Endothelial cell of umbilical vein (primary cell): ENCODE results near the gene COX7A2. TPM values are rescaled to one million over a fixed set of nuclear protein-coding genes. Genes with fewer than 3 reads are reported as not detected.

ENCODE experiments used
- BruUV-seq: library from RNA; stranded (reverse); fragments of 400-500 nt; replicated peaks from 2 replicates; lab custom pipeline; 2021; lab: Mats Ljungman, UMichigan
- CTCF ChIA-PET: fragments of 300-600, 350-600 bp; sonication (Branson Sonifier 250); formaldehyde crosslinking; loops from one replicate; lab custom pipeline; 2021; ENCODE audit warnings: antibody characterized with exemption, inconsistent platforms; lab: Charles Lee
- POLR2A ChIA-PET: fragments of 300-600, 350-600 bp; sonication (Branson Sonifier 250); formaldehyde crosslinking; loops from one replicate; lab custom pipeline; 2021; ENCODE audit warnings: antibody characterized with exemption, inconsistent platforms; lab: Charles Lee
- DNase-seq: peaks from one replicate; pipeline ENCODE4 v3.0.0-alpha.2; 2011; ENCODE audit warnings: low read depth, low spot score
- FAIRE-seq: peaks from 2 replicates; lab custom pipeline; 2011; peaks lifted over from hg19 to GRCh38; lab: Jason Lieb, UNC
- H2AFZ ChIP-seq: 2 replicates; pipeline ENCODE4 v1.6.0; 2012; ENCODE audit warnings: low read depth, low read length, control low read depth, inconsistent platforms
- H3K27ac ChIP-seq: 2 replicates; pipeline ENCODE4 v1.5.1; 2011; ENCODE audit warnings: low read depth, mild to moderate bottlenecking, control low read depth, low read length, moderate library complexity; ENCODE audit not compliant: insufficient read depth
- H3K27me3 ChIP-seq, 2 experiments: 2 replicates each; pipeline versions ENCODE4 v1.6.0 to v1.6.1; 2011; ENCODE audit warnings: low read length in 2 of 2, mixed read lengths in 1 of 2; ENCODE audit not compliant: control insufficient read depth in 2 of 2, insufficient read depth in 2 of 2
- H3K36me3 ChIP-seq, 2 experiments: 2 replicates in 1 of 2; 3 replicates in 1 of 2; pipeline ENCODE4 v1.5.1; 2011; ENCODE audit warnings: low read length in 2 of 2, mild to moderate bottlenecking in 1 of 2, moderate library complexity in 1 of 2; ENCODE audit not compliant: control insufficient read depth in 2 of 2, insufficient read depth in 2 of 2; ENCODE audit errors: extremely low read depth in 1 of 2
- H3K4me1 ChIP-seq: 3 replicates; pipeline ENCODE4 v1.5.1; 2011; ENCODE audit warnings: mild to moderate bottlenecking, low read length; ENCODE audit not compliant: control insufficient read depth, insufficient read depth; ENCODE audit errors: extremely low read depth
- H3K4me2 ChIP-seq: 2 replicates; pipeline ENCODE4 v1.6.1; 2011; ENCODE audit warnings: low read length, control low read depth, mixed read lengths; ENCODE audit not compliant: insufficient read depth
- H3K4me3 ChIP-seq, 3 experiments: fragments of 200-600 bp in 1 of 3; sonication (generic), shearing (Covaris generic) in 1 of 3; replicated peaks in 1 of 3; 2 replicates each; pipeline ENCODE4 v1.5.1; 2011 to 2016; ENCODE audit warnings: control low read depth in 3 of 3, low read length in 3 of 3, mild to moderate bottlenecking in 2 of 3, inconsistent platforms in 1 of 3, low read depth in 1 of 3, moderate library complexity in 1 of 3; ENCODE audit not compliant: insufficient read depth in 1 of 3
- H3K79me2 ChIP-seq: 2 replicates; pipeline ENCODE4 v1.6.0; 2012; ENCODE audit warnings: low read length, inconsistent platforms; ENCODE audit not compliant: control insufficient read depth, insufficient read depth
- H3K9ac ChIP-seq: replicated peaks from 2 replicates; pipeline ENCODE3; 2011; ENCODE audit warnings: low read length, control low read depth; ENCODE audit not compliant: insufficient read depth; ENCODE audit errors: extremely low read depth
- H3K9me1 ChIP-seq: replicated peaks from 3 replicates; pipeline ENCODE4 v1.6.0; 2011; ENCODE audit warnings: mild to moderate bottlenecking, low read length; ENCODE audit not compliant: control insufficient read depth, insufficient read depth; ENCODE audit errors: extremely low read depth
- H3K9me3 ChIP-seq: replicated peaks from 2 replicates; pipeline ENCODE4 v1.5.1; 2012; ENCODE audit warnings: low read length, inconsistent platforms; ENCODE audit not compliant: control insufficient read depth, insufficient read depth
- H4K20me1 ChIP-seq: replicated peaks from 2 replicates; pipeline ENCODE3; 2011; ENCODE audit warnings: mild to moderate bottlenecking, low read length; ENCODE audit not compliant: control insufficient read depth, insufficient read depth; ENCODE audit errors: extremely low read depth
- CTCF ChIP-seq, 2 donors: IDR thresholded peaks; 1 replicate in 1 of 2; 2 replicates in 1 of 2; pipeline ENCODE4 v1.5.1; 2011; ENCODE audit warnings: low read length in 2 of 2, mild to moderate bottlenecking in 2 of 2, moderate library complexity in 2 of 2, control low read depth in 1 of 2, inconsistent platforms in 1 of 2, low read depth in 1 of 2; ENCODE audit not compliant: insufficient read depth in 1 of 2; ENCODE audit errors: extremely low read depth in 1 of 2
- EZH2 ChIP-seq: IDR thresholded peaks from 2 replicates; pipeline ENCODE4 v1.6.1; 2012; ENCODE audit warnings: borderline replicate concordance, low read depth, mild to moderate bottlenecking, moderate library complexity, low read length, inconsistent platforms; ENCODE audit not compliant: severe bottlenecking
- FOS ChIP-seq: IDR thresholded peaks from 2 replicates; pipeline ENCODE4 v1.6.1; 2011; ENCODE audit warnings: mild to moderate bottlenecking, low read length, moderate library complexity, borderline replicate concordance; ENCODE audit not compliant: insufficient read depth
- GATA2 ChIP-seq: IDR thresholded peaks from 2 replicates; pipeline ENCODE4 v1.7.0; 2011; ENCODE audit warnings: low read depth, mild to moderate bottlenecking, moderate library complexity, mixed read lengths, low read length; ENCODE audit not compliant: insufficient read length, insufficient read depth
- JUN ChIP-seq: IDR thresholded peaks from 2 replicates; pipeline ENCODE4 v1.6.1; 2011; ENCODE audit warnings: borderline replicate concordance, low read depth; ENCODE audit not compliant: insufficient read length, insufficient read depth
- MAX ChIP-seq: IDR thresholded peaks from 2 replicates; pipeline ENCODE4 v1.6.1; 2011; ENCODE audit not compliant: insufficient read depth, insufficient read length
- MYC ChIP-seq: IDR thresholded peaks from one replicate; pipeline ENCODE4 v1.6.1; 2011; ENCODE audit warnings: mild to moderate bottlenecking, low read depth, low read length
- POLR2A ChIP-seq: IDR thresholded peaks from 2 replicates; pipeline ENCODE4 v1.6.1; 2012; ENCODE audit warnings: low read depth, mild to moderate bottlenecking, control low read depth, low read length
- POLR2AphosphoS5 ChIP-seq: IDR thresholded peaks from 2 replicates; pipeline ENCODE4 v1.6.1; 2012; ENCODE audit warnings: low read depth, mild to moderate bottlenecking, control low read depth, low read length, moderate library complexity; ENCODE audit not compliant: insufficient read depth
- dilution Hi-C: fragments of 300-500 bp; cut with MboI; formaldehyde crosslinking; loops from one replicate; pipeline ENCODE4 v1.15.0; 2019; ENCODE audit warnings: low sequenced_read_pairs; ENCODE audit not compliant: extremely low pct_ligation_motif_present
- intact Hi-C: fragments of 100-400 bp; cut with micrococcal nuclease; formaldehyde crosslinking; loops from one replicate; pipeline ENCODE4 v1.10.0; 2022
- polyA plus RNA-seq, 4 experiments: library from polyadenylated mRNA; depleted of rRNA in 3 of 4; stranded (reverse) in 3 of 4; unstranded in 1 of 4; fragments of >200 nt; gene quantifications; 2 replicates each; pipeline versions ENCODE4 v1.2.1 to v1.2.3, GENCODE V29; 2011 to 2012; ENCODE audit warnings: missing spikeins in 1 of 4
- total RNA-seq: library from RNA; stranded (reverse); gene quantifications from 2 replicates; pipeline ENCODE4 v1.2.3, GENCODE V29; 2021

COX7A2 gene
- total and polyA plus RNA-seq, 2 donors (not counting 3 experiments of a cell fraction or from before 2014, with no cell fraction given), result 254 to 426 TPM

GRCh38 chr6:75246386-75246785 lies 2.8 kb upstream of the COX7A2 start:
- Histone ChIP-seq H3K9me1 (no peaks in the 10 kb centered on the region), H3K4me1 (peaks cover 4% of the 10 kb centered on the region), H4K20me1 (no peaks in the 10 kb centered on the region), H3K79me2 (peaks cover 22% of the 10 kb centered on the region), H2AFZ (no peak overlapping the region), H3K36me3 (no peaks in the 10 kb centered on the region), H3K9ac (no peak overlapping the region), H3K9me3 (no peaks in the 10 kb centered on the region), H3K4me2 (no peak overlapping the region), H3K27me3 (no peaks in the 10 kb centered on the region), H3K27ac (no peak overlapping the region), H3K4me3 (no peak overlapping the region)
- POLR2A ChIA-PET, result no interaction called here
- TF ChIP-seq EZH2 (no peak), FOS (no peak), POLR2AphosphoS5 (no peak), POLR2A (no peak), MYC (no peak), JUN (no peak)
- FAIRE-seq (no peak), DNase-seq (no peak)
- CTCF ChIA-PET, result no interaction called here
- BruUV-seq, result no TSS peak
- dilution Hi-C loops, result no loop called here
- intact Hi-C loops, result no loop called here

GRCh38 chr6:75244063-75244584 lies 523 bp upstream of the COX7A2 start:
- ChIA-PET CTCF (interaction anchor here (0.7 to 1.6 kb wide), 7 partner anchors 15 to 303 kb away, joined by 3 to 5 read pairs (median 4); partner anchors contain the start of gene TMEM30A), POLR2A (interaction anchor here (1.8 kb wide), 1 partner anchor 41 kb away, joined by 3 read pairs; no protein-coding TSS in a partner anchor)
- H3K9me1 ChIP-seq, result no peaks in the 10 kb centered on the region
- peak overlapping the region; percentile 81 for H3K4me2 ChIP-seq
- H4K20me1 ChIP-seq, result no peaks in the 10 kb centered on the region
- peak overlapping the region; percentile 98 for H3K9ac ChIP-seq
- no peak for FAIRE-seq
- intact Hi-C loops (loop anchor here (5.0 kb wide), 1 partner anchor 303 kb away; no protein-coding TSS in a partner anchor), dilution Hi-C loops (no loop called here)
- H3K9me3 ChIP-seq, result no peaks in the 10 kb centered on the region
- H3K79me2 ChIP-seq, result peaks cover 28% of the 10 kb centered on the region
- TF ChIP-seq MYC (no peak), MAX (no peak), POLR2A (no peak), CTCF (IDR thresholded peaks at IDR 0.05; ENCODE audit: extremely low read depth in 1 of 2, insufficient read depth in 1 of 2, low read depth in 1 of 2, low read length in 2 of 2) (no peak), GATA2 (no peak), EZH2 (no peak), POLR2AphosphoS5 (no peak), JUN (no peak), FOS (no peak)
- BruUV-seq, result TSS peak; percentile 98
- H3K27me3 ChIP-seq, result no peaks in the 10 kb centered on the region
- peak overlapping the region; percentile 90 for H3K27ac ChIP-seq
- DNase-seq, result no peak
- H3K4me1 ChIP-seq, result peaks cover 4% of the 10 kb centered on the region
- peaks cover 2 to 4% of the 10 kb centered on the region in 2 experiments for H3K36me3 ChIP-seq
- H2AFZ ChIP-seq, result peak overlapping the region; percentile 79
- peak overlapping the region; percentile 13 to 98 (median 75) for H3K4me3 ChIP-seq
